ENCODE measurements around the gene MCF2L. TPM values are rescaled to one million over a fixed set of nuclear protein-coding genes. Genes with fewer than 3 reads are reported as not detected.

The MCF2L gene
- total and polyA plus RNA-seq, 2 experiments from 2014 or later = 4.8 to 25.6 TPM

DNA sequence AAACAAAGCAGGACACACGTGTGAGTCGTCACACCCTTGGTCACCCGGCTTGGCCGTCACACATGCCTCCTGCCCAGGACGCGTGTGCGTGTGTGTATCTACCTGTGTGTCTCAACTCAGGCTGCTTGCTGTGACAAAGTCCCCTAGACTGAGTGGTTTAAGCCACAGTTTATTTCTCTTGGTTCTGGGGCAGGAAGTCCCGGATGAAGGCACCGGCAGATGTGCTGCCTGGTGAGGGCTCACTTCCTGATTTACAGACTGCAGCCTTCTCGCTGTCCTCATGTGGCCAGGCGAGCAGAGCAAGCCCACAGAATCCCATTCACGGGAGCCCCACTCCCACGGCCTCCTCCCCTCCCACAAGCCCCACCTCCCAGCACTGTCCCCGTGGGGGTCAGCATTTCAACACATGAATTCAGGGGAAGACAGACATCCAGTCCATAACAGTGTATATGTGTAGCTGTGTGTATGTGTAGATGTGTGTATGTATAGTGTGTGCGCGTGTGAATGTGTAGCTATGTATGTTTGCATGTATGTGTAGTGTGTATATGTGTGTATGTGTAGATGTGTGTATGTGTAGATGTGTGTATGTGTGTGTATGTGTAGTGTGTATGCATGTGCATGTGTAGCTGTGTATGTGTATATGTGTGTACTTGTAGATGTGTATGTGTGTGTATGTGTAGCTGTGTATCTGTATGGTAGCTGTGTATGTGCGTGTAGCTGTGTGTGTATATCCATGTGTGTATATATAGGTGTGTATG is 51.5 kb downstream of the MCF2L start:
- Histone ChIP-seq H3K79me2 (replicated peaks; ENCODE audit: insufficient read depth) (no peaks in the 10 kb centered on the region), H3K36me3 (ENCODE audit: insufficient read depth) (no peaks in the 10 kb centered on the region), H2AFZ (no peak overlapping the region), H3K4me3 (no peak overlapping the region), H3K4me2 (no peak overlapping the region), H3K4me1 (ENCODE audit: insufficient read depth) (peaks cover 8% of the 10 kb centered on the region; the same call in 1 of the 2 replicates), H4K20me1 (replicated peaks; ENCODE audit: insufficient read depth) (no peaks in the 10 kb centered on the region), H3K9me2 (ENCODE audit: insufficient read depth) (no peaks in the 10 kb centered on the region), H3K27ac (ENCODE audit: low read depth) (no peak overlapping the region), H3K27me3 (ENCODE audit: insufficient read depth) (no peaks in the 10 kb centered on the region), H3F3A (replicated peaks; ENCODE audit: low read depth) (0 out of 2 replicates have a peak, but pooled peaks cover 4% of the 10 kb centered on the region)
- Mint-ChIP-seq H3K4me3 (no peak overlapping the region), H3K27me3 (ENCODE audit: insufficient read depth, low read depth, poor library complexity) (peaks cover 2% of the 10 kb centered on the region), H3K27ac (0 out of 2 replicates have a peak overlapping the region, but pooled peaks have one; percentile 23), H3K36me3 (ENCODE audit: low read depth) (no peaks in the 10 kb centered on the region), H3K4me1 (peaks cover 16% of the 10 kb centered on the region), H3K9me3 (no peaks in the 10 kb centered on the region)
- no peak for ATAC-seq
- TF ChIP-seq, protein P1, sequence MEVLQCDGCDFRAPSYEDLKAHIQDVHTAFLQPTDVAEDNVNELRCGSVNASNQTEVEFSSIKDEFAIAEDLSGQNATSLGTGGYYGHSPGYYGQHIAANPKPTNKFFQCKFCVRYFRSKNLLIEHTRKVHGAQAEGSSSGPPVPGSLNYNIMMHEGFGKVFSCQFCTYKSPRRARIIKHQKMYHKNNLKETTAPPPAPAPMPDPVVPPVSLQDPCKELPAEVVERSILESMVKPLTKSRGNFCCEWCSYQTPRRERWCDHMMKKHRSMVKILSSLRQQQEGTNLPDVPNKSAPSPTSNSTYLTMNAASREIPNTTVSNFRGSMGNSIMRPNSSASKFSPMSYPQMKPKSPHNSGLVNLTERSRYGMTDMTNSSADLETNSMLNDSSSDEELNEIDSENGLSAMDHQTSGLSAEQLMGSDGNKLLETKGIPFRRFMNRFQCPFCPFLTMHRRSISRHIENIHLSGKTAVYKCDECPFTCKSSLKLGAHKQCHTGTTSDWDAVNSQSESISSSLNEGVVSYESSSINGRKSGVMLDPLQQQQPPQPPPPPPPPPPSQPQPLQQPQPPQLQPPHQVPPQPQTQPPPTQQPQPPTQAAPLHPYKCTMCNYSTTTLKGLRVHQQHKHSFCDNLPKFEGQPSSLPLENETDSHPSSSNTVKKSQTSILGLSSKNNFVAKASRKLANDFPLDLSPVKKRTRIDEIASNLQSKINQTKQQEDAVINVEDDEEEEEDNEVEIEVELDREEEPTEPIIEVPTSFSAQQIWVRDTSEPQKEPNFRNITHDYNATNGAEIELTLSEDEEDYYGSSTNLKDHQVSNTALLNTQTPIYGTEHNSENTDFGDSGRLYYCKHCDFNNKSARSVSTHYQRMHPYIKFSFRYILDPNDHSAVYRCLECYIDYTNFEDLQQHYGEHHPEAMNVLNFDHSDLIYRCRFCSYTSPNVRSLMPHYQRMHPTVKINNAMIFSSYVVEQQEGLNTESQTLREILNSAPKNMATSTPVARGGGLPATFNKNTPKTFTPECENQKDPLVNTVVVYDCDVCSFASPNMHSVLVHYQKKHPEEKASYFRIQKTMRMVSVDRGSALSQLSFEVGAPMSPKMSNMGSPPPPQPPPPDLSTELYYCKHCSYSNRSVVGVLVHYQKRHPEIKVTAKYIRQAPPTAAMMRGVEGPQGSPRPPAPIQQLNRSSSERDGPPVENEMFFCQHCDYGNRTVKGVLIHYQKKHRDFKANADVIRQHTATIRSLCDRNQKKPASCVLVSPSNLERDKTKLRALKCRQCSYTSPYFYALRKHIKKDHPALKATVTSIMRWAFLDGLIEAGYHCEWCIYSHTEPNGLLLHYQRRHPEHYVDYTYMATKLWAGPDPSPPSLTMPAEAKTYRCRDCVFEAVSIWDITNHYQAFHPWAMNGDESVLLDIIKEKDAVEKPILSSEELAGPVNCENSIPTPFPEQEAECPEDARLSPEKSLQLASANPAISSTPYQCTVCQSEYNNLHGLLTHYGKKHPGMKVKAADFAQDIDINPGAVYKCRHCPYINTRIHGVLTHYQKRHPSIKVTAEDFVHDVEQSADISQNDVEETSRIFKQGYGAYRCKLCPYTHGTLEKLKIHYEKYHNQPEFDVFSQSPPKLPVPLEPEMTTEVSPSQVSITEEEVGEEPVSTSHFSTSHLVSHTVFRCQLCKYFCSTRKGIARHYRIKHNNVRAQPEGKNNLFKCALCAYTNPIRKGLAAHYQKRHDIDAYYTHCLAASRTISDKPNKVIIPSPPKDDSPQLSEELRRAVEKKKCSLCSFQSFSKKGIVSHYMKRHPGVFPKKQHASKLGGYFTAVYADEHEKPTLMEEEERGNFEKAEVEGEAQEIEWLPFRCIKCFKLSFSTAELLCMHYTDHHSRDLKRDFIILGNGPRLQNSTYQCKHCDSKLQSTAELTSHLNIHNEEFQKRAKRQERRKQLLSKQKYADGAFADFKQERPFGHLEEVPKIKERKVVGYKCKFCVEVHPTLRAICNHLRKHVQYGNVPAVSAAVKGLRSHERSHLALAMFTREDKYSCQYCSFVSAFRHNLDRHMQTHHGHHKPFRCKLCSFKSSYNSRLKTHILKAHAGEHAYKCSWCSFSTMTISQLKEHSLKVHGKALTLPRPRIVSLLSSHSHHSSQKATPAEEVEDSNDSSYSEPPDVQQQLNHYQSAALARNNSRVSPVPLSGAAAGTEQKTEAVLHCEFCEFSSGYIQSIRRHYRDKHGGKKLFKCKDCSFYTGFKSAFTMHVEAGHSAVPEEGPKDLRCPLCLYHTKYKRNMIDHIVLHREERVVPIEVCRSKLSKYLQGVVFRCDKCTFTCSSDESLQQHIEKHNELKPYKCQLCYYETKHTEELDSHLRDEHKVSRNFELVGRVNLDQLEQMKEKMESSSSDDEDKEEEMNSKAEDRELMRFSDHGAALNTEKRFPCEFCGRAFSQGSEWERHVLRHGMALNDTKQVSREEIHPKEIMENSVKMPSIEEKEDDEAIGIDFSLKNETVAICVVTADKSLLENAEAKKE (CRISPR knock-in tag; IDR thresholded peaks at IDR 0.05) = no peak
- TF ChIP-seq, protein P2, sequence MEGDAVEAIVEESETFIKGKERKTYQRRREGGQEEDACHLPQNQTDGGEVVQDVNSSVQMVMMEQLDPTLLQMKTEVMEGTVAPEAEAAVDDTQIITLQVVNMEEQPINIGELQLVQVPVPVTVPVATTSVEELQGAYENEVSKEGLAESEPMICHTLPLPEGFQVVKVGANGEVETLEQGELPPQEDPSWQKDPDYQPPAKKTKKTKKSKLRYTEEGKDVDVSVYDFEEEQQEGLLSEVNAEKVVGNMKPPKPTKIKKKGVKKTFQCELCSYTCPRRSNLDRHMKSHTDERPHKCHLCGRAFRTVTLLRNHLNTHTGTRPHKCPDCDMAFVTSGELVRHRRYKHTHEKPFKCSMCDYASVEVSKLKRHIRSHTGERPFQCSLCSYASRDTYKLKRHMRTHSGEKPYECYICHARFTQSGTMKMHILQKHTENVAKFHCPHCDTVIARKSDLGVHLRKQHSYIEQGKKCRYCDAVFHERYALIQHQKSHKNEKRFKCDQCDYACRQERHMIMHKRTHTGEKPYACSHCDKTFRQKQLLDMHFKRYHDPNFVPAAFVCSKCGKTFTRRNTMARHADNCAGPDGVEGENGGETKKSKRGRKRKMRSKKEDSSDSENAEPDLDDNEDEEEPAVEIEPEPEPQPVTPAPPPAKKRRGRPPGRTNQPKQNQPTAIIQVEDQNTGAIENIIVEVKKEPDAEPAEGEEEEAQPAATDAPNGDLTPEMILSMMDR (conservative IDR thresholded peaks at IDR 0.05; ENCODE audit: low read depth in 2 of 2) = no peak
- TF ChIP-seq STAT1 (IDR thresholded peaks at IDR 0.05; ENCODE audit: unreplicated experiment) = no peak
- TF ChIP-seq ZNF331 (CRISPR knock-in tag; IDR thresholded peaks at IDR 0.05; ENCODE audit: low read depth) = no peak
- no peak for TF ChIP-seq EZH2phosphoT487 (IDR thresholded peaks at IDR 0.05; ENCODE audit: unreplicated experiment)
- TF ChIP-seq, protein P3, sequence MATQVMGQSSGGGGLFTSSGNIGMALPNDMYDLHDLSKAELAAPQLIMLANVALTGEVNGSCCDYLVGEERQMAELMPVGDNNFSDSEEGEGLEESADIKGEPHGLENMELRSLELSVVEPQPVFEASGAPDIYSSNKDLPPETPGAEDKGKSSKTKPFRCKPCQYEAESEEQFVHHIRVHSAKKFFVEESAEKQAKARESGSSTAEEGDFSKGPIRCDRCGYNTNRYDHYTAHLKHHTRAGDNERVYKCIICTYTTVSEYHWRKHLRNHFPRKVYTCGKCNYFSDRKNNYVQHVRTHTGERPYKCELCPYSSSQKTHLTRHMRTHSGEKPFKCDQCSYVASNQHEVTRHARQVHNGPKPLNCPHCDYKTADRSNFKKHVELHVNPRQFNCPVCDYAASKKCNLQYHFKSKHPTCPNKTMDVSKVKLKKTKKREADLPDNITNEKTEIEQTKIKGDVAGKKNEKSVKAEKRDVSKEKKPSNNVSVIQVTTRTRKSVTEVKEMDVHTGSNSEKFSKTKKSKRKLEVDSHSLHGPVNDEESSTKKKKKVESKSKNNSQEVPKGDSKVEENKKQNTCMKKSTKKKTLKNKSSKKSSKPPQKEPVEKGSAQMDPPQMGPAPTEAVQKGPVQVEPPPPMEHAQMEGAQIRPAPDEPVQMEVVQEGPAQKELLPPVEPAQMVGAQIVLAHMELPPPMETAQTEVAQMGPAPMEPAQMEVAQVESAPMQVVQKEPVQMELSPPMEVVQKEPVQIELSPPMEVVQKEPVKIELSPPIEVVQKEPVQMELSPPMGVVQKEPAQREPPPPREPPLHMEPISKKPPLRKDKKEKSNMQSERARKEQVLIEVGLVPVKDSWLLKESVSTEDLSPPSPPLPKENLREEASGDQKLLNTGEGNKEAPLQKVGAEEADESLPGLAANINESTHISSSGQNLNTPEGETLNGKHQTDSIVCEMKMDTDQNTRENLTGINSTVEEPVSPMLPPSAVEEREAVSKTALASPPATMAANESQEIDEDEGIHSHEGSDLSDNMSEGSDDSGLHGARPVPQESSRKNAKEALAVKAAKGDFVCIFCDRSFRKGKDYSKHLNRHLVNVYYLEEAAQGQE (IDR thresholded peaks at IDR 0.05; ENCODE audit: unreplicated experiment) = no peak
- DNase-seq (ENCODE audit: low spot score) = no peak
